Mesothelial cell of epicardium (in vitro differentiated cells): Measurements from ENCODE around the gene SCAI. TPM values are rescaled to one million over a fixed set of nuclear protein-coding genes. Genes with fewer than 3 reads are reported as not detected.

ENCODE experiments used
- DNase-seq, 2 experiments: peaks; one replicate each; pipeline ENCODE4 v3.0.0; 2021; ENCODE audit warnings: low spot score in 2 of 2; ENCODE audit not compliant: unreplicated experiment in 2 of 2
- H3K27ac Mint-ChIP-seq: 2 replicates; pipeline ENCODE4 v1.8.0; 2021; ENCODE audit warnings: mixed read lengths
- H3K27me3 Mint-ChIP-seq: 2 replicates; pipeline ENCODE4 v1.8.0; 2021; ENCODE audit warnings: low read depth, mixed read lengths
- H3K36me3 Mint-ChIP-seq: 2 replicates; pipeline ENCODE4 v1.8.0; 2021; ENCODE audit warnings: mixed read lengths
- H3K4me1 Mint-ChIP-seq: 2 replicates; pipeline ENCODE4 v1.8.0; 2021; ENCODE audit warnings: mixed read lengths
- H3K4me3 Mint-ChIP-seq: 2 replicates; pipeline ENCODE4 v1.8.0; 2021; ENCODE audit warnings: mild to moderate bottlenecking, moderate library complexity, mixed read lengths
- H3K9me3 Mint-ChIP-seq: 2 replicates; pipeline ENCODE4 v1.8.0; 2021; ENCODE audit warnings: mixed read lengths
- total RNA-seq: library from RNA; stranded (reverse); gene quantifications from 3 replicates; pipeline ENCODE4 v1.2.1, GENCODE V29; 2021
- TF ChIP-seq, protein P1 (sequence below): fragments of 200-600 bp; sonication (generic); IDR thresholded peaks from one replicate; pipeline ENCODE4 v1.5.0; 2021; ENCODE audit warnings: antibody characterized with exemption; ENCODE audit not compliant: unreplicated experiment

The SCAI gene
- total RNA-seq, 1 donor from 2014 or later = 22.7 TPM

DNA sequence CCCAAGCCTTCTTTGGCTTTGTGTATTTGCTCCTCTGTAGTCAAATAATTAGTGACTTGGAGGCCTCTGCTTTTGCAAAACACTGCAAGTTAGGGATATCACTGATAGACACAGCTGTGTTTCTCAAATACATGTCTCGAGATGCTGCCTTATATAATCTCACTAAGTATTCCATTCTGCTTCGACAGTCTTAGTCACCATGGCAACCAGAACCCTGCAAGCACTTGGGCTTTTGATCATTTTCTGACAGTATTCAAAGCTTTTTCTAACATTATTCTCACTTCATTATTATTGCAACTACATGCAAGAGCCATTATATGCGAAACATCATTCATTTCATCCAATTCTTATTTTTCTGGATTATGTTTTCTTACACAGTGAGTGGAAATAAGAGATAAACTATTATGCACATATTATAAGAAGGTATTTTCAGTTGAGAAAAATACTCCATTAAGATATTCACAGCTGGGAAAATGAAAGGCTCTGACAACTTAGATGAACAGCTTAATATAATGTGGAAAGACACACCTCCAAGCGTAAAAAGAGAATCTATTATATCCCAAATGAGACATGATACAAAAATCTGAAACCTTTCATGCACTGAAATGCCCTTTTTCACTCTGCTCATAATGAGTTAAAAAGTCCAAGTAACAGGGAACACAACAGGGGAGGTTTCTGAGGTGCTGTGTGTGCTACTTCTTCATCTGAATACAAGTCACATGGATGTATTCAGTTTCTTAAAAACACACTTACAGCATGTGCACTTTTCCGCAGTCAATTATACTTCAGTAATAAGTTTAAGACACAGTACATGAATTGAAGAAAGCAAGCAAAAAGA, 93.9 kb downstream of the SCAI start:
- TF ChIP-seq, protein P1, sequence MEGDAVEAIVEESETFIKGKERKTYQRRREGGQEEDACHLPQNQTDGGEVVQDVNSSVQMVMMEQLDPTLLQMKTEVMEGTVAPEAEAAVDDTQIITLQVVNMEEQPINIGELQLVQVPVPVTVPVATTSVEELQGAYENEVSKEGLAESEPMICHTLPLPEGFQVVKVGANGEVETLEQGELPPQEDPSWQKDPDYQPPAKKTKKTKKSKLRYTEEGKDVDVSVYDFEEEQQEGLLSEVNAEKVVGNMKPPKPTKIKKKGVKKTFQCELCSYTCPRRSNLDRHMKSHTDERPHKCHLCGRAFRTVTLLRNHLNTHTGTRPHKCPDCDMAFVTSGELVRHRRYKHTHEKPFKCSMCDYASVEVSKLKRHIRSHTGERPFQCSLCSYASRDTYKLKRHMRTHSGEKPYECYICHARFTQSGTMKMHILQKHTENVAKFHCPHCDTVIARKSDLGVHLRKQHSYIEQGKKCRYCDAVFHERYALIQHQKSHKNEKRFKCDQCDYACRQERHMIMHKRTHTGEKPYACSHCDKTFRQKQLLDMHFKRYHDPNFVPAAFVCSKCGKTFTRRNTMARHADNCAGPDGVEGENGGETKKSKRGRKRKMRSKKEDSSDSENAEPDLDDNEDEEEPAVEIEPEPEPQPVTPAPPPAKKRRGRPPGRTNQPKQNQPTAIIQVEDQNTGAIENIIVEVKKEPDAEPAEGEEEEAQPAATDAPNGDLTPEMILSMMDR = no peak
- Mint-ChIP-seq H3K36me3 (peaks cover 18% of the 10 kb centered on the region), H3K27me3 (no peaks in the 10 kb centered on the region), H3K4me3 (no peak overlapping the region), H3K9me3 (no peaks in the 10 kb centered on the region), H3K4me1 (peaks cover 9% of the 10 kb centered on the region), H3K27ac (peak overlapping the region; percentile 8)
- DNase-seq = no peak

- no peaks in the 10 kb centered on the region for H3K27me3 Mint-ChIP-seq
- no peak for DNase-seq
- TF ChIP-seq, protein P1 = no peak
- H3K36me3 Mint-ChIP-seq = peaks cover 15% of the 10 kb centered on the region
- H3K4me3 Mint-ChIP-seq = no peak overlapping the region
- H3K27ac Mint-ChIP-seq = no peak overlapping the region
- H3K9me3 Mint-ChIP-seq = no peaks in the 10 kb centered on the region
- H3K4me1 Mint-ChIP-seq = peaks cover 11% of the 10 kb centered on the region
Measured at GRCh38 chr9:125043631-125044030, 99.7 kb downstream of the SCAI start.

- Mint-ChIP-seq H3K4me3 (no peak overlapping the region), H3K4me1 (peaks cover 16% of the 10 kb centered on the region), H3K27ac (no peak overlapping the region), H3K36me3 (peaks cover 15% of the 10 kb centered on the region), H3K9me3 (no peaks in the 10 kb centered on the region), H3K27me3 (no peaks in the 10 kb centered on the region)
- DNase-seq = no peak
- TF ChIP-seq, protein P1 = no peak
Measured at GRCh38 chr9:125043148-125043547, 100.2 kb downstream of the SCAI start.

GRCh38 chr9:125038166-125038565, 105.2 kb downstream of the SCAI start:
- TF ChIP-seq, protein P1 = no peak

GRCh38 chr9:125028041-125028440, 115.3 kb downstream of the SCAI start:
- no peaks in the 10 kb centered on the region for H3K27me3 Mint-ChIP-seq
- peaks cover 19% of the 10 kb centered on the region for H3K36me3 Mint-ChIP-seq
- no peaks in the 10 kb centered on the region for H3K9me3 Mint-ChIP-seq
- TF ChIP-seq, protein P1 = no peak
- H3K4me3 Mint-ChIP-seq = no peak overlapping the region
- DNase-seq = no peak
- H3K27ac Mint-ChIP-seq = no peak overlapping the region
- peaks cover 2% of the 10 kb centered on the region for H3K4me1 Mint-ChIP-seq

More at GRCh38 chr9:125038166-125038565, 105.2 kb downstream of the SCAI start:
- Mint-ChIP-seq H3K4me3 (no peak overlapping the region), H3K36me3 (no peaks in the 10 kb centered on the region), H3K27ac (peak overlapping the region; percentile 15), H3K9me3 (no peaks in the 10 kb centered on the region), H3K4me1 (peaks cover 16% of the 10 kb centered on the region), H3K27me3 (no peaks in the 10 kb centered on the region)
- no peak for DNase-seq
